ENCODE results near the gene LHFPL3.
"Not testable (repeated sequence)": the region's sequence is repeated elsewhere in the genome, so short reads cannot be mapped to it uniquely, and the experiment has no call there.

Gene LHFPL3

GRCh38 chr7:104721027-104721426, 392.6 kb downstream of the LHFPL3 start:
- not testable (repeated sequence) for DNase-seq

- no peak for DNase-seq
Observed at GRCh38 chr7:104723001-104723400, 394.6 kb downstream of the LHFPL3 start.

GRCh38 chr7:104758504-104758903, 430.1 kb downstream of the LHFPL3 start:
- DNase-seq: no peak

- no peak for DNase-seq
Observed at GRCh38 chr7:104761892-104762291, 433.5 kb downstream of the LHFPL3 start.

GRCh38 chr7:104767113-104767512, 438.7 kb downstream of the LHFPL3 start:
- no peak for DNase-seq

GRCh38 chr7:104767826-104768536, 439.6 kb downstream of the LHFPL3 start:
- no peak for DNase-seq

- DNase-seq: no peak
Observed at GRCh38 chr7:104772405-104773345, 444.3 kb downstream of the LHFPL3 start.

GRCh38 chr7:104773796-104774195, 445.4 kb downstream of the LHFPL3 start:
- no peak for DNase-seq

GRCh38 chr7:104775531-104775930, 447.1 kb downstream of the LHFPL3 start:
- no peak for DNase-seq

GRCh38 chr7:104777301-104777800, 448.9 kb downstream of the LHFPL3 start:
- no peak for DNase-seq

GRCh38 chr7:104779888-104780287, 451.5 kb downstream of the LHFPL3 start:
- no peak for DNase-seq

GRCh38 chr7:104784686-104785085, 456.3 kb downstream of the LHFPL3 start:
- no peak for DNase-seq

GRCh38 chr7:104789780-104790179, 461.4 kb downstream of the LHFPL3 start:
- DNase-seq: no peak

GRCh38 chr7:104790440-104790839, 462.0 kb downstream of the LHFPL3 start:
- no peak for DNase-seq

- no peak for DNase-seq
Observed at GRCh38 chr7:104791080-104791479, 462.7 kb downstream of the LHFPL3 start.

GRCh38 chr7:104793066-104793465, 464.7 kb downstream of the LHFPL3 start:
- no peak for DNase-seq

- DNase-seq: no peak
Observed at GRCh38 chr7:104794154-104794553, 465.8 kb downstream of the LHFPL3 start.

- DNase-seq: no peak
Observed at GRCh38 chr7:104794589-104794988, 466.2 kb downstream of the LHFPL3 start.

- no peak for DNase-seq
Observed at GRCh38 chr7:104795086-104795485, 466.7 kb downstream of the LHFPL3 start.

- DNase-seq: no peak
Observed at GRCh38 chr7:104795616-104796398, 467.4 kb downstream of the LHFPL3 start.

GRCh38 chr7:104800307-104800706, 471.9 kb downstream of the LHFPL3 start:
- no peak for DNase-seq

- DNase-seq: no peak
Observed at GRCh38 chr7:104801022-104801421, 472.6 kb downstream of the LHFPL3 start.

- DNase-seq: no peak
Observed at GRCh38 chr7:104803931-104804330, 475.5 kb downstream of the LHFPL3 start.

Data from activated CD4-positive, alpha-beta T cell treated with anti-CD3 and anti-CD28 coated beads for 48 hours (primary cell).